Neural cell (in vitro differentiated cells): ENCODE results near the gene TFEB. TPM values are rescaled to one million over a fixed set of nuclear protein-coding genes. Genes with fewer than 3 reads are reported as not detected.
"Not testable (repeated sequence)": the region's sequence is repeated elsewhere in the genome, so short reads cannot be mapped to it uniquely, and the experiment has no call there.

Experiments used
- H2AFZ ChIP-seq: fragments of 200-600, 300-800 bp; sonication (generic), shearing (Covaris generic); 2 replicates; pipeline ENCODE4 v1.6.0; 2014; ENCODE audit warnings: low read depth, mild to moderate bottlenecking, antibody characterized with exemption, low read length, moderate library complexity
- H3F3A ChIP-seq: fragments of 200-600 bp; shearing (Covaris generic); 2 replicates; pipeline ENCODE4 v1.6.1; 2016; ENCODE audit warnings: mild to moderate bottlenecking, moderate library complexity, mixed read lengths, antibody characterized with exemption, low read length; ENCODE audit not compliant: insufficient read depth, poor library complexity, severe bottlenecking
- H3K27ac ChIP-seq: fragments of 200-600, 300-800 bp; sonication (generic), shearing (Covaris generic); 2 replicates; pipeline ENCODE4 v1.5.1; 2014; ENCODE audit warnings: mild to moderate bottlenecking, low read length, moderate library complexity
- H3K27me3 ChIP-seq: fragments of 300-800, 200-600 bp; sonication (generic), shearing (Covaris generic); 2 replicates; pipeline ENCODE4 v1.6.0; 2014; ENCODE audit warnings: mild to moderate bottlenecking, low read depth, low read length, moderate library complexity; ENCODE audit not compliant: insufficient read depth
- H3K36me3 ChIP-seq: fragments of 300-800, 200-600 bp; sonication (generic), shearing (Covaris generic); 2 replicates; pipeline ENCODE4 v1.5.1; 2014; ENCODE audit warnings: mild to moderate bottlenecking, antibody characterized with exemption, low read length, moderate library complexity; ENCODE audit not compliant: insufficient read depth
- H3K4me2 ChIP-seq: fragments of 300-800, 200-600 bp; sonication (generic), shearing (Covaris generic); 2 replicates; pipeline ENCODE4 v1.6.0; 2014; ENCODE audit warnings: mild to moderate bottlenecking, low read length
- H3K4me3 ChIP-seq: fragments of 300-800, 200-600 bp; sonication (generic), shearing (Covaris generic); 2 replicates; pipeline ENCODE4 v1.5.1; 2014; ENCODE audit warnings: mild to moderate bottlenecking, low read length, moderate library complexity
- H3K79me2 ChIP-seq: fragments of 200-600 bp; shearing (Covaris generic); replicated peaks from 2 replicates; pipeline ENCODE4 v1.6.0; 2014; ENCODE audit warnings: mild to moderate bottlenecking, low read length, moderate library complexity; ENCODE audit not compliant: insufficient read depth
- H3K9ac ChIP-seq: fragments of 300-800, 200-600 bp; sonication (generic), shearing (Covaris generic); 2 replicates; pipeline ENCODE4 v1.6.1; 2016; ENCODE audit warnings: mild to moderate bottlenecking, low read length, mixed read lengths
- H3K9me2 ChIP-seq: fragments of 200-600 bp; shearing (Covaris generic); 2 replicates; pipeline ENCODE4 v1.6.1; 2016; ENCODE audit warnings: mild to moderate bottlenecking, low read length, mixed read lengths; ENCODE audit not compliant: insufficient read depth
- H3K9me3 ChIP-seq: fragments of 200-600, 300-800 bp; sonication (generic), shearing (Covaris generic); 2 replicates; pipeline ENCODE4 v1.6.1; 2016; ENCODE audit warnings: mild to moderate bottlenecking, mixed run types, low read length, moderate library complexity, mixed read lengths
- H4K20me1 ChIP-seq: fragments of 200-600 bp; shearing (Covaris generic); 2 replicates; pipeline ENCODE4 v1.6.1; 2016; ENCODE audit warnings: mild to moderate bottlenecking, mixed run types; ENCODE audit not compliant: insufficient read depth
- EP300 ChIP-seq: fragments of 450-650 bp; conservative IDR thresholded peaks from 2 replicates; pipeline ENCODE4 v1.6.1; 2014; ENCODE audit warnings: antibody characterized with exemption, mild to moderate bottlenecking, moderate library complexity; ENCODE audit not compliant: poor library complexity, severe bottlenecking
- EZH2 ChIP-seq: fragments of 200-600, 300-800 bp; shearing (Covaris generic), sonication (generic); IDR thresholded peaks from 2 replicates; pipeline ENCODE4 v1.6.1; 2014; ENCODE audit warnings: antibody characterized with exemption, low read length, borderline replicate concordance, mild to moderate bottlenecking; ENCODE audit not compliant: insufficient read depth, poor library complexity, severe bottlenecking
- MXI1 ChIP-seq: fragments of 450-650 bp; conservative IDR thresholded peaks from 2 replicates; pipeline ENCODE4 v1.6.1; 2014; ENCODE audit warnings: antibody characterized with exemption, mild to moderate bottlenecking; ENCODE audit not compliant: poor library complexity, severe bottlenecking
- POLR2AphosphoS5 ChIP-seq: IDR thresholded peaks from 2 replicates; pipeline ENCODE4 v1.6.1; 2012
- RAD21 ChIP-seq: fragments of 450-650 bp; conservative IDR thresholded peaks from 2 replicates; pipeline ENCODE4 v1.6.1; 2014; ENCODE audit warnings: antibody characterized with exemption, mild to moderate bottlenecking, moderate library complexity
- SMC3 ChIP-seq: fragments of 450-650 bp; conservative IDR thresholded peaks from 2 replicates; pipeline ENCODE4 v1.6.1; 2014; ENCODE audit warnings: antibody characterized with exemption, mild to moderate bottlenecking, moderate library complexity; ENCODE audit not compliant: poor library complexity
- TAF1 ChIP-seq: IDR thresholded peaks from 2 replicates; pipeline ENCODE4 v1.6.1; 2012; ENCODE audit warnings: low read depth
- polyA plus RNA-seq: library from polyadenylated mRNA; depleted of rRNA; stranded (reverse); fragments of >200 nt; gene quantifications from 2 replicates; pipeline ENCODE4 v1.2.3, GENCODE V29; 2014
- TF ChIP-seq, protein P1 (sequence below): fragments of 450-650 bp; IDR thresholded peaks from 2 replicates; pipeline ENCODE4 v1.5.1; 2014; ENCODE audit warnings: antibody characterized with exemption, mild to moderate bottlenecking, moderate library complexity; ENCODE audit not compliant: poor library complexity, severe bottlenecking
- TF ChIP-seq, protein P2 (sequence below): IDR thresholded peaks from 2 replicates; pipeline ENCODE4 v1.6.1; 2012; ENCODE audit warnings: borderline replicate concordance

The TFEB gene
- polyA plus RNA-seq, 1 donor from 2014 or later, result 0.24 TPM

DNA sequence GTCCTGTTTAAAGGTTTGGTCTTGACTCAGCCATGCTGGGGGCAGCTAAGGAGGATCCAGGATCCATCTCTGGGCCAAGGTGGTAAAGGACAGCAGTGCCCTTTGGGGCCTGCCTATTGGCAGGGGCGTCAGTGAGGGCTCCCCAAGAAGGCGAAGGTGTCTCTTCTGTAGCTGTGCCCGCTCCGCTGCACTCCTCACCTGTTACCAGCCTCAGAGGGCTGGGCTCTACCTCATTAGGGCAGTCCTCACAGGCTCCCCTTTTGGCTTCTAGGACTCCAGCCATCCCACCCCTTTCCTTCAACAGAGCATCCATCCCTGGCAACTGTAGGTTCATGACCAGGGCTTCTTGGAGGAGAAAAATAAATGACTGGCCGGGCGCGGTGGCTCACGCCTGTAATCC, 34.0 kb upstream of the TFEB start (continued):
- TF ChIP-seq EZH2 (no peak), EP300 (no peak), TAF1 (no peak), POLR2AphosphoS5 (no peak)

DNA sequence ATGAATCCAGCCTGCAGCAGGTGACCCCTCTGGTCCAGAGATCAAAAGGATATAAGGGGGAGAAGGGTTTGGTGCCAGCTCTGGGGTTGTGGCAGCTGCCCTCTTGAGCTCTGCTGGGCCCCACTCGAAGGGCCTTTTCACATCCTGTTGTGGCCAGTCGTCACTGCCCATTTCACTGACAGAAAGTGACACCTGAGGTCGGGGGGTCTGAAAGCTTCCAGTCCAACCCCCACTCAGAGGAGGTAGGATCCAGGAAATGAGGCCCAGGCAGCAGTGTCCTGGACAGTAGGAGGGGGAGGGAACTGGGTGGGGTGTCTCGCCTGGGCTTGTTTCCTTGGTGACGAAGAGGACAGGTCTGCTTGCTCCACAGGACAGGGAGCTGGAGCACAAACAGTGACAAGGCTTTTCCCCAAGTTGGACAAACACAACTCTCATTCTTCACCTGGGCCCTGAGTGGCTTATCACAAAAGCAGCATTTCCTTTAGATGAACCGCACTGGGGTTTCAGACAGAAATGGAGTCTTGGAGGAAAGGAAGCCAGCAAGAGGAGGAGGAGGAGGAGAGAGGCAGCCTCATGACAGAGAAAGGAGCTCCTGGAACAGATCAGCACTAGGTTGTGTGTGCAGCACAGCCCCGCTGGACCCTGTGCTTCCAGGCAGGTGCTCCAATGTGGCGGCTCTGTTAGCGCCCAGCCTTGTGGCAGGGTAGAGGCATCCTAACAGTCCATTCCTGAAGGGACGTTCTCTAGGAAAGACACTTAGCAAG, 33.3 kb upstream of the TFEB start:
- H2AFZ ChIP-seq, result no peak overlapping the region
- H4K20me1 ChIP-seq, result no peaks in the 10 kb centered on the region
- no peaks in the 10 kb centered on the region for H3K79me2 ChIP-seq
- H3K27ac ChIP-seq, result no peak overlapping the region
- TF ChIP-seq EZH2 (no peak), POLR2AphosphoS5 (no peak), RAD21 (no peak), SMC3 (no peak), MXI1 (no peak), TAF1 (no peak), EP300 (no peak)
- TF ChIP-seq, protein P1, sequence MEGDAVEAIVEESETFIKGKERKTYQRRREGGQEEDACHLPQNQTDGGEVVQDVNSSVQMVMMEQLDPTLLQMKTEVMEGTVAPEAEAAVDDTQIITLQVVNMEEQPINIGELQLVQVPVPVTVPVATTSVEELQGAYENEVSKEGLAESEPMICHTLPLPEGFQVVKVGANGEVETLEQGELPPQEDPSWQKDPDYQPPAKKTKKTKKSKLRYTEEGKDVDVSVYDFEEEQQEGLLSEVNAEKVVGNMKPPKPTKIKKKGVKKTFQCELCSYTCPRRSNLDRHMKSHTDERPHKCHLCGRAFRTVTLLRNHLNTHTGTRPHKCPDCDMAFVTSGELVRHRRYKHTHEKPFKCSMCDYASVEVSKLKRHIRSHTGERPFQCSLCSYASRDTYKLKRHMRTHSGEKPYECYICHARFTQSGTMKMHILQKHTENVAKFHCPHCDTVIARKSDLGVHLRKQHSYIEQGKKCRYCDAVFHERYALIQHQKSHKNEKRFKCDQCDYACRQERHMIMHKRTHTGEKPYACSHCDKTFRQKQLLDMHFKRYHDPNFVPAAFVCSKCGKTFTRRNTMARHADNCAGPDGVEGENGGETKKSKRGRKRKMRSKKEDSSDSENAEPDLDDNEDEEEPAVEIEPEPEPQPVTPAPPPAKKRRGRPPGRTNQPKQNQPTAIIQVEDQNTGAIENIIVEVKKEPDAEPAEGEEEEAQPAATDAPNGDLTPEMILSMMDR, result no peak
- TF ChIP-seq, protein P2, sequence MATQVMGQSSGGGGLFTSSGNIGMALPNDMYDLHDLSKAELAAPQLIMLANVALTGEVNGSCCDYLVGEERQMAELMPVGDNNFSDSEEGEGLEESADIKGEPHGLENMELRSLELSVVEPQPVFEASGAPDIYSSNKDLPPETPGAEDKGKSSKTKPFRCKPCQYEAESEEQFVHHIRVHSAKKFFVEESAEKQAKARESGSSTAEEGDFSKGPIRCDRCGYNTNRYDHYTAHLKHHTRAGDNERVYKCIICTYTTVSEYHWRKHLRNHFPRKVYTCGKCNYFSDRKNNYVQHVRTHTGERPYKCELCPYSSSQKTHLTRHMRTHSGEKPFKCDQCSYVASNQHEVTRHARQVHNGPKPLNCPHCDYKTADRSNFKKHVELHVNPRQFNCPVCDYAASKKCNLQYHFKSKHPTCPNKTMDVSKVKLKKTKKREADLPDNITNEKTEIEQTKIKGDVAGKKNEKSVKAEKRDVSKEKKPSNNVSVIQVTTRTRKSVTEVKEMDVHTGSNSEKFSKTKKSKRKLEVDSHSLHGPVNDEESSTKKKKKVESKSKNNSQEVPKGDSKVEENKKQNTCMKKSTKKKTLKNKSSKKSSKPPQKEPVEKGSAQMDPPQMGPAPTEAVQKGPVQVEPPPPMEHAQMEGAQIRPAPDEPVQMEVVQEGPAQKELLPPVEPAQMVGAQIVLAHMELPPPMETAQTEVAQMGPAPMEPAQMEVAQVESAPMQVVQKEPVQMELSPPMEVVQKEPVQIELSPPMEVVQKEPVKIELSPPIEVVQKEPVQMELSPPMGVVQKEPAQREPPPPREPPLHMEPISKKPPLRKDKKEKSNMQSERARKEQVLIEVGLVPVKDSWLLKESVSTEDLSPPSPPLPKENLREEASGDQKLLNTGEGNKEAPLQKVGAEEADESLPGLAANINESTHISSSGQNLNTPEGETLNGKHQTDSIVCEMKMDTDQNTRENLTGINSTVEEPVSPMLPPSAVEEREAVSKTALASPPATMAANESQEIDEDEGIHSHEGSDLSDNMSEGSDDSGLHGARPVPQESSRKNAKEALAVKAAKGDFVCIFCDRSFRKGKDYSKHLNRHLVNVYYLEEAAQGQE, result no peak
- no peaks in the 10 kb centered on the region for H3K27me3 ChIP-seq
- H3K9me2 ChIP-seq, result no peaks in the 10 kb centered on the region
- no peak overlapping the region for H3K9ac ChIP-seq
- H3F3A ChIP-seq, result no peaks in the 10 kb centered on the region
- no peaks in the 10 kb centered on the region for H3K36me3 ChIP-seq
- H3K4me2 ChIP-seq, result no peak overlapping the region
- H3K9me3 ChIP-seq, result no peaks in the 10 kb centered on the region
- no peak overlapping the region for H3K4me3 ChIP-seq

DNA sequence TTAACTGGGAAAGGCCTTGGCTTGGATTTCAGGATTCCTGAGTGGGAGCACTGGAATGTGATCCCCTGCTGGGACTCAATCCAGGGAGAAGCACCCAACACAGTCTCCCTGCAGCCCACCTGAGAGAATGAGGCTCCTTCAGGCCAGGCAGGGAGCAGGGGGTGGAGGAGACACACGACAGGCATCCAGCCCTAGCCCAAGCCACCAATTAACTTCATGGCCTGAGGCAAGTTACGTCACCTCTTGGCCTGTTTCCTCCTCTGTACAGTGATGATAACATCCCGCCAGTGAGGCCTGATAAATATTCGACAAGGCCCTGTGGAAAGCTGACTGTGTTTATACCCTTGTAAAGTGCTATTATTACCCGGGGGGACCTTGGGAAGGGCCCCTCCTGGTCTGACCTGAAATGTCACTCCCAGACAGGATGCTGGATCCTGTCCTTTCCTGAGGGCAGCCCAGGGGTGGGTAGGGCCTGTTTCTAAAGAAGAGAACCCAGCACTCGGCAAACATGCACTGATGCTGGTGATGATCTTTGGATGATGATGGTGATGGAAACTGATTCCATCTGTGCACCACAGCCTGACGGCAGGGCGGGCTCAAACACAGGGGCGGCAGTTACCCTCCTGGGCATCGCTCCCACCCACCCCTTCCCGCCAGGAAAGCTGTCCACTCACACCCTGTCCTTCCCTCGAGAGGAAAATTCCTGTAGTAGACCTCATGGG, 31.9 kb upstream of the TFEB start:
- H3K4me2 ChIP-seq, result no peak overlapping the region
- no peaks in the 10 kb centered on the region for H3F3A ChIP-seq
- H3K36me3 ChIP-seq, result no peaks in the 10 kb centered on the region
- H3K9me3 ChIP-seq, result no peaks in the 10 kb centered on the region
- no peaks in the 10 kb centered on the region for H4K20me1 ChIP-seq
- H2AFZ ChIP-seq, result no peak overlapping the region
- no peak for TF ChIP-seq RAD21
- H3K27me3 ChIP-seq, result no peaks in the 10 kb centered on the region
- H3K4me3 ChIP-seq, result no peak overlapping the region
- no peaks in the 10 kb centered on the region for H3K9me2 ChIP-seq
- no peak overlapping the region for H3K9ac ChIP-seq
- H3K79me2 ChIP-seq, result no peaks in the 10 kb centered on the region
- H3K27ac ChIP-seq, result no peak overlapping the region

DNA sequence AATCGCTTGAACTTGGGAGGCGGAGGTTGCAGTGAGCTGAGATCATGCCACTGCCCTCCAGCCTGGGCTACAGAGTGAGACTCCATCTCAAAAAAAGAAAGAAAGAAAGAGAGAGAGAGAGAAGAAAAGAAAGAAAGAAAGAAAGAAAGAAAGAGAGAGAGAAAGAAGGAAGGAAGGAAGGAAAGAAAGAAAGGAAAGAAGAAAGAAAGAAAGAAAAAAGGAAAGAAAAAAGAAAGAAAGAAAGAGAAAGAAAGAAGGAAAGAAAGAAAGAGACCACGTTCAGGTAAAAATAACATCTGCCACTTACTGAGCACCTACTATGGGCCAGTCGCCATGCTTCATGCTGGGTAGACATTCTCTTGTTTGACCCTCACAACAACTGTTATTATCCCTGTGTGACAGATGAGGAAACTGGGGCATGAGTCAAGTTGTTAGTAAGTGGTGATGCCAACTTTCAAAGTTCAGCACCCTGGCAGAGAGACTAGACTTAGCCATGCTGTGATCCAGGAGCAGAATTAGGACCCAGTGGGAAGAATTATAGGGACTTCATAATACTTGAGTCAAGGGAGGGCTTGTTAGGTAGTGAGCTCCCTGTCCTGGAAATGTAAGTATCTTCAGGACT, 30.7 kb upstream of the TFEB start:
- H3K9ac ChIP-seq, H3K27me3 ChIP-seq, H3K9me2 ChIP-seq, H4K20me1 ChIP-seq, H3K9me3 ChIP-seq, H3K27ac ChIP-seq, H2AFZ ChIP-seq, H3K36me3 ChIP-seq, H3K79me2 ChIP-seq, H3F3A ChIP-seq, H3K4me3 ChIP-seq, H3K4me2 ChIP-seq: not testable (repeated sequence)
